AG09319 (cell line): ENCODE data around the gene SCARB1.

Experiments
- DNase-seq: peaks from one replicate; pipeline ENCODE4 v3.0.0-alpha.2; 2010; ENCODE audit warnings: low read depth; ENCODE audit errors: extremely low read depth
- TF ChIP-seq, protein P1 (sequence below): IDR thresholded peaks from 2 replicates; pipeline ENCODE4 v1.5.1; 2011; ENCODE audit warnings: low read depth, mild to moderate bottlenecking, inconsistent platforms, low read length, moderate library complexity

Gene SCARB1

DNA sequence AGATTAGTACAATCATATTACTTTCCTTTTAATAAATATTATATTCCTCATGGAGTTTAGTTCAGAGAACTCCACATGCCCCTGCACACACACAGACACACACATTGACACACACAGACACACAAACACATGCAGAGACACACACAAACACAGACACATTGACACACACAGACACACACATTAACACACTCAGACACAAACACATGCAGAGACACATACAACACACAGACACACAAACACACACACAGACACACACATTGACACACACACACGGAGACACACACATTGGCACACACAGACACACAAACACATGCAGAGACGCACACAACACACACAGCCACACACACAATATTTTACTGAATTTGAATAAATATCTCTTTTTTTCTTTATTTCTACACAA lies 12.5 kb upstream of the SCARB1 start:
- TF ChIP-seq, protein P1, sequence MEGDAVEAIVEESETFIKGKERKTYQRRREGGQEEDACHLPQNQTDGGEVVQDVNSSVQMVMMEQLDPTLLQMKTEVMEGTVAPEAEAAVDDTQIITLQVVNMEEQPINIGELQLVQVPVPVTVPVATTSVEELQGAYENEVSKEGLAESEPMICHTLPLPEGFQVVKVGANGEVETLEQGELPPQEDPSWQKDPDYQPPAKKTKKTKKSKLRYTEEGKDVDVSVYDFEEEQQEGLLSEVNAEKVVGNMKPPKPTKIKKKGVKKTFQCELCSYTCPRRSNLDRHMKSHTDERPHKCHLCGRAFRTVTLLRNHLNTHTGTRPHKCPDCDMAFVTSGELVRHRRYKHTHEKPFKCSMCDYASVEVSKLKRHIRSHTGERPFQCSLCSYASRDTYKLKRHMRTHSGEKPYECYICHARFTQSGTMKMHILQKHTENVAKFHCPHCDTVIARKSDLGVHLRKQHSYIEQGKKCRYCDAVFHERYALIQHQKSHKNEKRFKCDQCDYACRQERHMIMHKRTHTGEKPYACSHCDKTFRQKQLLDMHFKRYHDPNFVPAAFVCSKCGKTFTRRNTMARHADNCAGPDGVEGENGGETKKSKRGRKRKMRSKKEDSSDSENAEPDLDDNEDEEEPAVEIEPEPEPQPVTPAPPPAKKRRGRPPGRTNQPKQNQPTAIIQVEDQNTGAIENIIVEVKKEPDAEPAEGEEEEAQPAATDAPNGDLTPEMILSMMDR, result no peak
- DNase-seq, result no peak

DNA sequence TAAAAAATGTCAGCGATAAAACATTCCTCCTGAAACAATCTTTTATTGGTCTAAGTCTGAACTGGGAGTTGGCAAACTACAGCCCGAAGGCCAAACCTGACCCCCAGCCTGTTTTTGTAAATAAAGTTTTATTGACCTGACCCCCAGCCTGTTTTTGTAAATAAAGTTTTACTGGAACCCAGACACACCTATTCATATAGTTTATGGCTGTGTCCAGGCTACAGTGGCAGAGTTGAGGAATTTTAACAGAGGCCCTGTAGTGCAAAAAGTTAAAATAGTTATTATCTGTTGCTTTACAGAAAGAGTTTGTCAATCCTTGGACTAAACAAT lies 12.1 kb upstream of the SCARB1 start:
- no peak for DNase-seq
- TF ChIP-seq, protein P1, result no peak

DNA sequence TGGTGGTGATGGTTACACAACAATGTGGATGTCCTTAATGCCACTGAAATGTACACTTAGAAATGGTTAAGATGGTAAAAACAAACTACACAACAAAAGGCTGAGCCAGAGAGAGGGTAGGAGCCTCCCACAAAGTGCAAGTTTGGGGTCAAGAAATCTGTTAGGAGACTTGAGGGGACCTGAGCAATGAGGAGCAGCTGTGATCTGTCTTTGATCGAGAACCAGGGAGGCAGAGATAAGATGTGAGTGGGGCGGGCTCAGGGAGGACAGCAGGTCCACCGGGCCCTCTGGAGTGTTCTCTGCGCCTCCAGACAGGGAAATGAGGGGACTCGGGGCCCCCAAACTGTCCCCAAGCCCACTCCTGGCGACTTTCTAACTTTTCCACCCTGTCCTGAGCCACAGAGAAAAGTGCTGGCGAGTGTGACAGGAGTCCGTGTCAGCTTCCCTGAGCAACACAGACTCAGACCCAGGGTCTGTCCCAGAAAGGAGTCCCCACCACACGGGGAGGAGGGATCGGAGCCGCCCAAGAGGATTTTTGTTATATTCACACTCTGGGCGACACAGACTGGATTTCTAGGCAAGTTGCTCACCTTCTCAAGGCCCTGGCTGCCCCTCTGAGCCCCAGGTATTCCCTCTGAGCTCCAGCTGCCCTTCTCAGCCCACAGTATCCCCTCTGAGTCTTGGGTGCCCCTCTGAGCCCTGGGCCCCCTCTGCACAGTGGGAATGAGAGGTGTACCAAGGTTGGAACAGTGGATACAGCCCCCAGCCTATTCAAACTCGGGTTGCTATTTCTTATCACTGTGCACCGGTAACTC lies 11.5 kb upstream of the SCARB1 start:
- TF ChIP-seq, protein P1, result no peak
- DNase-seq, result no peak

DNA sequence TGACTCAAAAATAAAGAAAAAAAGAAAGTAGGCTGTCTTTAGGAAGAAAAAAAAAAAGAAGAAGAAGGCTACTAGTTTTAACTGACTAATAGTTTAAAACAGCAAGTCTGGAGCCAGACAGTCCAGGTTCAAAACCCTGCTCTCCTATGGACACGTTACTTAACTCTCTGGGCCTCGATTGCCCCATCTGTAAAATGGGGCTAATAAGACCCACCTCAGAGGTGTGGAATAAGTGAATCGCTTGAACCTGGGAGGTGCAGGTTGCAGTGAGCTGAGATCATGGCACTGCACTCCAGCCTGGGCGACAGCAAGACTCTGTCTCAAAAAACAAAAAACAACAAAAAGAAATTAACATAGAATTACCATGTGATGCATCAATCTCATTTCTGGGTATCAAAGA lies 10.5 kb upstream of the SCARB1 start:
- no peak for DNase-seq
- TF ChIP-seq, protein P1, result no peak

DNA sequence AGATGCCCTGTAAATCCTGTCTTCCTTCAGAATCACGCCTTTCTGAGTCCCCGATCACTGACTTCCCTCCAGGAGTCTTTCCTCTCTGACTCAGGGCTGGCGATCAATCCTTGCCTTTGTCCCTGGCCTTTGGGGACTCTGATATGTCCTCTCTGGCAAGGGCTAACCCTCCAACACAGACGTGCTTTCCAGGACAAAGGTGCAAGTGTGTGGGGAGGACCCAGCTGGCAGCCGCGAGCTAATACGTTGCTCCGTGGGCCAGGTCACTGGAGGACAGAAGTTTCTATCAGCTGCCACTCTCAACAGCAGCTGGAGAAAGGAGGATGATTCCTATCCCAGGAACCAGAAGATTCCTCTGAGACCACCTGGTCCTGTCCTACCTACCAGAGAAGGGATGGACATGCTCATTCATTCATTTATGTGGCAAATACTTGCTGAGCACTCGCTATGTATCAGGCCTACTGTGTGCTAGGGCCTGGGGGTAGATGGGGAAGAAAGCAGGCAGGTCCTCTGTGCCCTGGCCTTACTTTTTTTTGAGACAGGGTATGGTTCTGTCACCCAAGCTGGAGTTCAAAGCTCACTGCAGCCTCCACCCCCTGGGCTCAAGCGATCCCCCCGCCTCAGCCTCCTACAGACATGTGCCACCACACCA lies 8.5 kb upstream of the SCARB1 start:
- TF ChIP-seq, protein P1, result no peak
- no peak for DNase-seq

DNA sequence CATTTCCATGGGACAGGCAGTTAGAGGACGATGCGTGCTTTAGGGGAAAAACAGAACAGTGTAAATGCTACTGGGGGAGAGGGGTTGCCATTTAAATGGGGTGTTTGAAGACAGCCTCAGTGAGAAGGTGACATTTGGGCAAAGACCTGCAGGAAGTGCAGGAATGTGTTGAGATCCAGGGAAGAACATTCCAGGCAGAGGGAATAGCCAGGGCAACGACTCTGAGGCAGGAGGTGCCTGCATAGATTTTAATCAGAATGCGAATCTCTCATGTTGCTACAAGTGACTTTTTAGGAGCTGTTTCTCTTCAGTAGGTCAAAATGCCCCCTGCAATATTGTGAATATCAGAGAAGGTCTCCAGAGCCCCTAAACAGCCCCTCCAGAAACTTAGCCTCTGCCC lies 7.6 kb upstream of the SCARB1 start:
- TF ChIP-seq, protein P1, result no peak
- no peak for DNase-seq

DNA sequence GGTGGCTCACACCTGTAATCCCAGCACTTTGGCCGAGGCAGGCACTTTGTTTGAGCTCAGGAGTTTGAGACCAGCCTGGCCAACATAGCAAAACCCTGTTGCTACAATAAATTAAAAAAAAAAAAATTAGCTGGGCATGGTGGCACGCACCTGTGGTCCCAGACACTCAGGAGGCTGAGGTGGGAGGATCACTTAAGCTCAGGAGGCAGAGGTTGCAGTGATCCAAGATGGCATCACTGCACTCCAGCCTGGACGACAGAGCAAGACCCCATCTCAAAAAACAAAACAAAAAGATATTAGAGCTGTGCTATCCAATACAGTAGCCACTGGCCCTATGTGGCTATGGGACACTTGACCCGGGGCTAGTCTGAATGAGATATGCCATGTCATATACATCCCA lies 6.9 kb upstream of the SCARB1 start:
- TF ChIP-seq, protein P1, result no peak
- no peak for DNase-seq
